K562 (cell line): ENCODE measurements around the gene PRIM1.
"Not testable (repeated sequence)": the region's sequence is repeated elsewhere in the genome, so short reads cannot be mapped to it uniquely, and the experiment has no call there.

ENCODE experiments used
- JUNB ChIP-seq: fragments of 450-650 bp; formaldehyde crosslinking; conservative IDR thresholded peaks from 2 replicates; pipeline ENCODE4 v1.4.0; 2020; ENCODE audit warnings: mild to moderate bottlenecking
- MYC ChIP-seq, 2 experiments: fragments of 250-450 bp in 1 of 2; sonication (Bioruptor Pico) in 1 of 2; IDR thresholded peaks; 2 replicates each; pipeline versions ENCODE4 v1.5.1 to v1.6.1; 2012 to 2021; ENCODE audit warnings: low read depth in 2 of 2, borderline replicate concordance in 1 of 2, improper control_type of control experiment in 1 of 2, low read length in 1 of 2, mild to moderate bottlenecking in 1 of 2, moderate library complexity in 1 of 2
- POLR2A ChIP-seq: fragments of 450-650 bp; conservative IDR thresholded peaks from 2 replicates; pipeline ENCODE4 v1.6.1; 2016

GRCh38 chr12:56726196-56726675, 25.9 kb downstream of the PRIM1 start:
- TF ChIP-seq MYC (IDR thresholded peaks at IDR 0.05; ENCODE audit: low read depth, low read length); MYC (CRISPR knock-in tag; IDR thresholded peaks at IDR 0.05; ENCODE audit: borderline replicate concordance, low read depth); POLR2A; JUNB (CRISPR knock-in tag): not testable (repeated sequence)
